ENCODE data around the gene RNH1.

The RNH1 gene

DNA sequence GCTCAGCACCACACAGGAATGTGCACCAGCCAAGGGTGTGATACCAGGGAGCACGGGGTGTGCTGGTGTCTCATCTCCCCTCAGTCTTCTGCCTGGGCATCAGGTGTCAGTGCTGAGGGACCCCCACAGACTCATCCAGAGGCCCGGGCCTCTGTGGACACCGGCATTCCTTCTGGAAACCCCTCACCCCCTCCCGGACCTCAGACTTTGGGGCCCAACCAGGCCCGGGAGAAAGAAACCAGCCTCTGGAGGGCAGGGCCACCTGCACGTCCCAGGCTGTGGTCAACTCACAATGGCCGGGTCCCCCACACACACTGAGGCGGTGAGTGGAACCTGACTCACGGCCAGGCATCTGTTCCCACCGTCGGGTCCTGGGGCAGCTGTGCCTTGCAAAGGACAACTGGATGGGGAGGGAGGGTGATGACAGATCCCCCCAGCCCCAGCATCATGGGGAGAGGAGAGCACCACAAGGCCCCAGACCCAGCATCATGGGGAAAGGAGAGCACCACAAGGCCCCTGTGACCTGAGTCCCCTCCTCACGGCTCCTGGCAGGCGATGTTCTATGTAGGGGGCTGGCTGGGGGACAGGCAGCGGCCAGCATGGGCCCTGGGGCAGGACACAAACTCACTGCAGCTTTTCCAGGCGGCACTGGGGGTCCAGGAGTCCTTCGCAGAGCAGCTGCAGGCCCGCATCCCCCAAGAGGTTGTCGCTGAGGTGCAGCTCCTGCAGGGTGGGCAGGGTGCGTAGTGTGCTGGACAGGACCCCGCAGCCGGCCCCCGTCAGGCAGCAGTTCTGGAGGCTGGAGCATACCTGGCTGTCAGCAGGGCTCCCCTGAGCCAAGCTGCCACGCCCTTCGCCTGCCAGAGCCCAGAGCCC lies 7.6 kb downstream of the RNH1 start:
- DNase-seq (ENCODE audit: low read depth): no peak

DNA sequence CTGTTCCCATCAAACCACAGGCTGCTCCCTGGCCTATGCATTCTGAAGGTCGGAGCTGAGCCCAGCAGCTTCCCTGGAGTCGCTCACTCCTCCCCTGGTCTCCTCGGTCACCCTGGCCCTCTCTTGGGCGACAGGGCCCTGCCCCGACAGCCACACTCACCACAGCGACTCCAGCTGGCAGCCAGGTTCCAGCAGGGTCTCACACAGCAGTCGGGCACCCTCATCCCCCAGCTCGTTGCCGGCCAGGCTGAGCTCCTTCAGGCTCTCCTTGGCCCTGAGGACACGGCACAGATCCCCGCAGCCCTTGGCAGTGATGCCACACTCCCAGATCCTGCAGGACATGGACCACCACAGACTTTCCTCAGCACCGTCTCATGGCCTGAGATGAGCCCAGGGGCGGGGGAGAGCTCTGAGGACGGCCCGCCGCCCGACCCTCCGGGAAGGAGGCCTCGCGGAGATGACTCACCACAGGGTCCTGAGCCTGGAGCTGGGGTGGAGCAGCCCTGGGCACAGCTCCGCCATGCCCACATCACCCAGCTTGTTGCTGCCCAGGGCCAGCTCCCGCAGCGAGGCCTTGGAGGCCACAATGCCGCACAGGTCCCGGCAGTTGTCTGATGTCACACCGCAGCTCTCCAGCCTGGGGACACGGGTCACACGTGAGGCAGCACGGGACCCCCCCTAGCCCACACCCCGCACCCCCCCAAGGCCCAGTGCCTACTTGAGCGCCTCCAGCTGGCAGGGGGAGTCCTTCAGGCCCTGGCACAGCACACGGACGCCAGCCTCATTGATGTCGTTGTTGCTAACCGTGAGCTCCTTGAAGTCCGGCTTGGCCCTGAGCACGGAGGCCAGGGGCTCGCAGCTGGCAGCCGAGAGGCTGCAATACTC lies 8.5 kb downstream of the RNH1 start:
- no peak for DNase-seq (ENCODE audit: low read depth)

DNA sequence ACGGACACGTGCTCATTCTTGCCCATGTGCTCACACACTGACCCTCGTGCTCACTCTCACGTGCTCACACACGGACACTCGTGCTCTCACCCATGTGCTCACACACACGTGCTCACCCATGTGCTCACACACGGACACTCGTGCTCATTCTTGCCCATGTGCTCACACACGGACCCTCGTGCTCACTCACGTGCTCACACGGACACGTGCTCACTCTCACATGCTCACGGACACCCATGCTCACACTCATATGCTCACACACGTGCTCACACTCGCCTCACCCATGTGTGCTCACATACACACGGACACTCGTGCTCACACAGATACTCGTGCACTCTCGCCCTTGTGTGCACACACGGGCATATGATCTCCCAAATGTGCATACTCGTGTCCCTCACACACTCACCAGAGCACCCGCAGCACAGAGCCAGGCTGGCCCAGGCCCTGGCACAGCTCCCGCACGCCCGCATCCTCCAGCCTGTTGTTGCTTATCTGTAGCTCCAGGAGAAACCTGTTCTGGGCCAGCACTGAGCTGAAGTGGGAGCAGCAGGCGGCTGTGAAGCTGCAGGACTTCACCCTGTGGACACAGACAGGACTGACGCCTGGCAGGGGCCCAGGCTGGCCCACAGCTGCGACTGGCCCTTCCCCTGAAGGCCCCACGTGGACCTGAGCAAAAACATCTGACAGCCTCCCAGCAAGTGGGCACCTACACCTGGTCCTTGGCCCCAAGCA lies 9.3 kb downstream of the RNH1 start:
- no peak for DNase-seq (ENCODE audit: low read depth)

- DNase-seq (ENCODE audit: low read depth): no peak
Observed at GRCh38 chr11:496834-497564, 10.0 kb downstream of the RNH1 start.

DNA sequence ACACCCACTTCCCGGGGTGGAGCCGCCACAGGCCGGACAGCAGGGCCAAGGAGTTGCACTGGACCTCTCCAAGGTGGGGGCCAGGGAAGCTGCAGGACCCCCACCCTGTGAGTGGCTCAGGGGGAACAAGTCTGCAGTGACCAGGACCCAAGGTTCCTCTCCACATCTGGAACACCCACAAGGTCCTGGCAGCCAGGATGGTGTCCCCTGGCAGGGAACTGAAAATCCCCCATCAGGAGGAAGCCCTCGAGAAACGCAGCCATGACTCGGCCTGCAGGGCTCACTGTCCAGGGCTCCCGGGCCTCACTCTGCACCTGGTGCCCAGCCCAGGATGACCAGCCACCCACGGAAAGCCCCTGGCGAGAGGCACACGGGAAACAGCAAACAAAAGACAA lies 11.5 kb downstream of the RNH1 start:
- no peak for DNase-seq (ENCODE audit: low read depth)

DNA sequence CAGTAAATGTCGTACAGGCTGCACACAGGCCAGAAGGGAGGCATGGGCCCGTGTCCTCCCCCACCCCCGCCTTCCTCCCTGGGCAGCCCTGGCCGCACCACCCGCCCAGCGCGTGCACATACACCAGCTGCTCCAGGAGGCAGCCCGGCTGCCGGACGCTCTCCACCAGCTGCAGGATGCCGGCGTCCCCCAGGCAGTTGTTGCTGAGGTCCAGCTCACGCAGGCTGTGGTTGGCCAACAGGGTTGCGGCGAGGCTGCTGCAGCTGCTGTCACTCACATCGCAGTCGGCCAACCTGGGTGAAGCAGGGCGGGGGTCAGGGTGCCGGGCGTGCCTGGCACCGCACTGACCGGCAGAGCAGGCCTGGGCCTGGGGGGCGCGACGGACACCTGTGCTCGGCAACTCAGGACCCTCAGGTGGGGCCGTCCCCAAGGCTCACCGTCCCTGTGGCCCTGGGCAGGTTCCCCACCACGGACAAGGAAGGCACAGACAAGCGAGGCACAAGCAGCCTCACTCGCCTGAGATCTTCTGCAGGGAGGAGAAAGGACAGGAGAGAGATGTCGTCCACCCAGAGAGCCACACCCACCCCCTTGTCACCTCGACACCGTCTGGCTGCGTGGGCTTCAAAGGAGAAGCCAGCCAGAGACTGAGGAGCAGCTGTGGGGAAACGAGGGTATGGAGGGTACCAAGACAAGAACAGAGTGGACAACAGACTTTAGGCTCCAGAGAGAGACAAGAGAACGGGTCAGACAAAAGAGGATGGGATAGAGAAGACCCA lies 12.1 kb downstream of the RNH1 start:
- DNase-seq (ENCODE audit: low read depth): no peak

GRCh38 chr11:492427-493226 lies 14.4 kb downstream of the RNH1 start:
- DNase-seq (ENCODE audit: low read depth): no peak

DNA sequence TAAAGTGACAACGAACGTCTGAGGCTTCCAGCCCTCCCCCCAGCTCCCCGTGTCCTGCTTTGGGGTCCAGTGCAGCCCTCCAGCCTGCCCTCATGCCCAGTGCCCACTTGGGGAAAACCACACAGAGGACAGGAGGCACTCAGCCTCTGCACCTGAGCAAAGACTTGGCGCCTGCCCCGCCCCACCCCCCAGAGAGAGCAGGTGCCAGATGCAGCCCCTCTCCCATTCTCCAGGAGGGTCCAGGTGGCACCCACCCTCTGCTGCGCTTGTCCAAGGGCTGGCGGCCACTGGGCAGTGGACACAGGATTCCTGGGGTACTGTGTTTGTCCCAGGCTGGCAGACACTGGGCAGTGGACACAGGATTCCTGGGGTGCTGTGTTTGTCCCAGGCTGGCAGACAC lies 15.7 kb downstream of the RNH1 start:
- DNase-seq (ENCODE audit: low read depth): no peak

DNA sequence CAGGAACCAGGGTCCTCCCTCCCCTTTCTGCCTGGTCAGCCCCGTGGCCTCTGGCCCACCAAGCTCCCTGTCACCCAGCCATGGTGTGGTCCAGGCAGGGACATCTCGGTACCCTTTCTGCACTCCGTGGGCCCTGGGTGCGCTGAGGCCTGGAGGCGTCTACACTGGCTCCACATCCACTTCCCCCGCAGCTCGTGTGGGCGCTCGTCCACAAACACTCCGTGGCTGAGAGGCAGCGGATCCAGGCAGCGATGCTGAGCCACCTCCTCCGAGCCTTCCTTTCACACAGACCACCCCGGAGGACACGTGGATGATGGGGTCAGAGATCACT lies 16.1 kb downstream of the RNH1 start:
- DNase-seq (ENCODE audit: low read depth): no peak

- DNase-seq (ENCODE audit: low read depth): no peak
Observed at GRCh38 chr11:490186-490929, 16.7 kb downstream of the RNH1 start.

- no peak for DNase-seq (ENCODE audit: low read depth)
Observed at GRCh38 chr11:489610-490185, 17.3 kb downstream of the RNH1 start.

DNA sequence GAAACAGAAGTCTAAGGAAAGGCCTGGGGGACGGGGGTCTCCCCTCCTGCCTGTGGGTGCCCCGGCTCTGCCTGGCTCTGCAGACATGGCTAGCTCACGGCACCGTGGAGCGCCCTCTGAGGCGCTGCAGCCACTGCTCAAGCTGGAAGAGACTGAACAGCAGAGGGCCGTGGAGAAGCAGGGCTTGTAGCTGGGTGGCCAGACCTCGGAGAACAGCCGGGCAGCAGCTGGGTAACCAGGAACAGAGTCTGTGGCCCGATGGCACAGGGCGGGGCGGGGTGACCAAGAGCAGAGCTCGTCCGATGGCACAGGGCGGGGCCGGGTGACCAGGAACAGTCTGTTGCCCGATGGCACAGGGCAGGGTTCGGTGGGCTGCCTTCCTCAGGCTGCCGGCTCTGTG lies 18.1 kb downstream of the RNH1 start:
- no peak for DNase-seq (ENCODE audit: low read depth)

- no peak for DNase-seq (ENCODE audit: low read depth)
Observed at GRCh38 chr11:488579-488978, 18.5 kb downstream of the RNH1 start.

GRCh38 chr11:488062-488461 lies 19.0 kb downstream of the RNH1 start:
- no peak for DNase-seq (ENCODE audit: low read depth)

GRCh38 chr11:487571-488021 lies 19.4 kb downstream of the RNH1 start:
- no peak for DNase-seq (ENCODE audit: low read depth)

GRCh38 chr11:486189-486588 lies 20.9 kb downstream of the RNH1 start:
- no peak for DNase-seq (ENCODE audit: low read depth)

DNA sequence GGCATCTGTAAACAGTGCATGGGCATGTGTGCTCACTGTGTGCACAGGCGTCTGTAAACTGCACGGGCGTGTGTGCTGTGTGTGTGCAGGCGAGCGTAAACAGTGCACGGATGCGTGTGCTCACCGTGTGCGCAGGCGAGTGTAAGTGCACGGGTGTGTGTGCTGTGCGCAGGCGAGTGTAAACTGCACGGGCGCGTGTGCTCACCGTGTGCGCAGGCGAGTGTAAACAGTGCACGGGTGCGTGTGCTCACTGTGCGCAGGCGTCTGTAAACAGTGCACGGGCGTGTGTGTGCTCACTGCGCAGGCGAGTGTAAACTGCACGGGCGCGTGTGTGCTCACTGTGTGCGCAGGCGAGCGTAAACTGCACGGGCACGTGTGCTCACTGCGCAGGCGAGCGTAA lies 22.4 kb downstream of the RNH1 start:
- DNase-seq (ENCODE audit: low read depth): no peak

- no peak for DNase-seq (ENCODE audit: low read depth)
Observed at GRCh38 chr11:479311-479710, 27.7 kb downstream of the RNH1 start.

DNA sequence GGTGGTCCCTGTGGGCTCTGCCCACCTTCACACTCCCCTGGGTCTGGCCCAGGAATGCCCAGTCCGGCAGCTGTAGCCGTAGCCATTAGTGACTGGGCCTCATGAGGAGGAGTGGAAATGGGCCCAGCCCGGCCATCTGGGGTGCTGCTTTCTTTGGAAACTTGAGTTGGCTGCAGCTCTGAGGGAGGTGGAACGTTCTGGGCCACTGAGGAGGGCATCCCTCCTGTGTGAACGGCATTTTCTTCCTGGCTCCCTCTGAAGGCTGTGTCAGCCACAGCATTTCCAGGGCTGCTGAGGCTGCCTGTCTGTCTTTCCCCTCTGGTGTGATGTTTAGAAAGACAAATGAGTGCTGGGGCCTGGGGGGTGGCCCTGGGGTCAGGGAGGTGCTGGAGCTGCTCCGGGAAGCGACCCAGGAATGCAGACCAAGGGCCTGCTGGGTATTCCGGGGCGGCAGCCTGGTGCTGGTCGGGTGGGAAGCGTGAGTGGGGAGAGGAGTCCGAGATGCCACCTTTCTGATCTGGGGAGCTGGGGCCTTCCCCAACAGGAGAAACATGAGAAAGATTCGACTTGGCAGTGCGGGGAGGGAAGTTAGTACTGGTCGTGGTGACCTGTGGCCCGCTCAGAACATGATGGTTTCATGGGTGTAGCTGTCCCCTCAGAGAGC lies 29.9 kb downstream of the RNH1 start:
- DNase-seq (ENCODE audit: low read depth): no peak
